GM12878 (cell line): ENCODE measurements around the gene VPS26A. TPM values are rescaled to one million over a fixed set of nuclear protein-coding genes. Genes with fewer than 3 reads are reported as not detected.

Experiments used
- ATAC-seq: fragments of 200-7000 bp; cut with Tn5 transposase; 3 replicates; pipeline ENCODE4 v1.9.1; 2020; ENCODE audit warnings: mild to moderate bottlenecking, moderate library complexity
- BruUV-seq: library from RNA; stranded (reverse); fragments of 400-500 nt; replicated peaks from 2 replicates; lab custom pipeline; 2021; lab: Mats Ljungman, UMichigan
- CTCF ChIA-PET: fragments of 300-600 bp; sonication (Branson Sonifier 250); formaldehyde crosslinking; extraction: SDS; loops from one replicate; lab custom pipeline; 2021; ENCODE audit warnings: inconsistent platforms; lab: Yijun Ruan, JAX
- POLR2A ChIA-PET: fragments of 350-600 bp; formaldehyde crosslinking; extraction: SDS; loops from one replicate; lab custom pipeline; 2021; ENCODE audit warnings: inconsistent platforms; lab: Charles Lee
- RAD21 ChIA-PET: fragments of 300-600 bp; sonication (Branson Sonifier 250); formaldehyde crosslinking; loops from one replicate; lab custom pipeline; 2023; ENCODE audit warnings: antibody characterized with exemption; ENCODE audit not compliant: unreplicated experiment; lab: Charles Lee
- SMC1A ChIA-PET: fragments of 300-600 bp; sonication (Branson Sonifier 250); formaldehyde crosslinking; loops from one replicate; lab custom pipeline; 2023; ENCODE audit not compliant: unreplicated experiment, uncharacterized antibody; lab: Charles Lee
- DNase-seq: peaks from one replicate; pipeline ENCODE4 v3.0.0-alpha.2; 2011; ENCODE audit warnings: low read depth, low spot score
- FAIRE-seq: peaks from 3 replicates; lab custom pipeline; 2011; peaks lifted over from hg19 to GRCh38; lab: Jason Lieb, UNC
- H2AFZ ChIP-seq: 2 replicates; pipeline ENCODE4 v1.6.0; 2011; ENCODE audit warnings: low read depth, low read length, control low read depth; ENCODE audit not compliant: control insufficient read depth
- H3K27ac ChIP-seq: 2 replicates; pipeline ENCODE4 v1.5.1; 2011; ENCODE audit warnings: control low read depth; ENCODE audit not compliant: control insufficient read depth, insufficient read depth
- H3K27me3 ChIP-seq, 2 experiments: replicated peaks in 1 of 2; 2 replicates each; pipeline versions ENCODE4 v1.6.0 to v1.6.1; 2011; ENCODE audit warnings: low read length in 1 of 2; ENCODE audit not compliant: control insufficient read depth in 2 of 2, insufficient read depth in 2 of 2
- H3K36me3 ChIP-seq, 2 experiments: 2 replicates each; pipeline ENCODE4 v1.5.1; 2011; ENCODE audit warnings: low read length in 1 of 2; ENCODE audit not compliant: control insufficient read depth in 2 of 2, insufficient read depth in 2 of 2
- H3K4me1 ChIP-seq: 2 replicates; pipeline ENCODE4 v1.6.1; 2011; ENCODE audit warnings: mild to moderate bottlenecking, low read length, moderate library complexity, mixed read lengths; ENCODE audit not compliant: control insufficient read depth, insufficient read depth
- H3K4me2 ChIP-seq: 2 replicates; pipeline ENCODE4 v1.6.0; 2011; ENCODE audit warnings: control low read depth; ENCODE audit not compliant: control insufficient read depth, insufficient read depth
- H3K4me3 ChIP-seq: fragments of 200-600 bp; sonication (generic); 2 replicates; pipeline ENCODE4 v1.5.1; 2016
- H3K79me2 ChIP-seq: 2 replicates; pipeline ENCODE4 v1.6.0; 2011; ENCODE audit warnings: low read length; ENCODE audit not compliant: control insufficient read depth, insufficient read depth
- H3K9ac ChIP-seq: 2 replicates; pipeline ENCODE4 v1.8.0; 2011; ENCODE audit warnings: low read length, control low read depth, mixed read lengths; ENCODE audit not compliant: control insufficient read depth, insufficient read depth
- H3K9me3 ChIP-seq: replicated peaks from 3 replicates; pipeline ENCODE4 v1.5.1; 2011; ENCODE audit warnings: mild to moderate bottlenecking, low read length; ENCODE audit not compliant: control insufficient read depth, insufficient read depth
- H4K20me1 ChIP-seq: 2 replicates; pipeline ENCODE4 v1.6.0; 2011; ENCODE audit not compliant: control insufficient read depth, insufficient read depth
- MYB ChIP-seq: fragments of 150-350 bp; IDR thresholded peaks from 2 replicates; pipeline ENCODE4 v1.6.1; 2014; ENCODE audit warnings: mild to moderate bottlenecking, low read depth, low read length, borderline replicate concordance
- NRF1 ChIP-seq: conservative IDR thresholded peaks from 2 replicates; pipeline ENCODE4 v1.6.1; 2011; ENCODE audit warnings: mild to moderate bottlenecking, low read depth, low read length, improper control_type of control experiment
- PAX8 ChIP-seq: fragments of 450-650 bp; IDR thresholded peaks from 2 replicates; pipeline ENCODE4 v1.6.1; 2017; ENCODE audit warnings: mild to moderate bottlenecking, moderate library complexity
- RELA ChIP-seq: fragments of 450-650 bp; IDR thresholded peaks from 2 replicates; pipeline ENCODE4 v1.8.0; 2014; ENCODE audit warnings: borderline replicate concordance; ENCODE audit not compliant: partially characterized antibody
- RUNX3 ChIP-seq: IDR thresholded peaks from 2 replicates; pipeline ENCODE4 v1.6.1; 2012; ENCODE audit warnings: low read length, inconsistent platforms
- SRF ChIP-seq, 2 experiments: IDR thresholded peaks; 2 replicates each; pipeline ENCODE4 v1.6.1; 2011; ENCODE audit warnings: low read depth in 2 of 2, low read length in 2 of 2, mild to moderate bottlenecking in 1 of 2, moderate library complexity in 1 of 2
- SUPT20H ChIP-seq: IDR thresholded peaks from 2 replicates; pipeline ENCODE4 v1.6.1; 2011; ENCODE audit warnings: low read depth, mild to moderate bottlenecking, low read length, moderate library complexity, borderline replicate concordance; ENCODE audit not compliant: control insufficient read depth
- WGBS: methylation state at CpG from one replicate; pipeline ENCODE4 v1.1.6; 2016; ENCODE audit warnings: low lambda C conversion rate; ENCODE audit not compliant: insufficient replicate concordance, insufficient coverage; ENCODE audit errors: missing lambda C conversion rate; 5-methylcytosine and 5-hydroxymethylcytosine counted together
- in situ Hi-C: fragments of 300-500 bp; cut with MboI; formaldehyde crosslinking; loops from 9 replicates; pipeline ENCODE4 v1.14.3; 2018; ENCODE audit warnings: mixed read lengths
- intact Hi-C: fragments of 100-400 bp; cut with micrococcal nuclease; formaldehyde crosslinking; loops from one replicate; pipeline ENCODE4 v1.14.2; 2022; ENCODE audit not compliant: unreplicated experiment
- polyA plus RNA-seq, 11 experiments: library from polyadenylated mRNA; depleted of rRNA in 4 of 11; unstranded in 6 of 11; stranded (reverse) in 5 of 11; fragments of >200 nt; fragmentation: Nextera tagmentation in 4 of 11; fragmentation: Illumina TruSeq in 1 of 11; extraction: Ambion mirVana in 4 of 11; extraction: Trizol in 1 of 11; gene quantifications; 1 replicate in 1 of 11; 2 replicates in 10 of 11; pipeline versions ENCODE4 v1.2.1 to v1.2.3, GENCODE V29; 2011 to 2016; ENCODE audit warnings: inconsistent platforms in 2 of 11, missing spikeins in 2 of 11, low read depth in 1 of 11
- total RNA-seq, 4 experiments: library from RNA; depleted of rRNA in 3 of 4; stranded (reverse); fragments of >200 nt in 3 of 4; fragmentation: Illumina TruSeq in 1 of 4; extraction: Trizol in 1 of 4; gene quantifications; 2 replicates each; pipeline versions ENCODE4 v1.2.1 to v1.2.3, GENCODE V29; 2013 to 2021
- TF ChIP-seq, protein P1 (sequence below): fragments of 450-650 bp; formaldehyde crosslinking; IDR thresholded peaks from 2 replicates; pipeline ENCODE4 v1.4.0; 2020; ENCODE audit warnings: mild to moderate bottlenecking, moderate library complexity
- TF ChIP-seq, protein P2 (sequence below): fragments of 450-650 bp; IDR thresholded peaks from 2 replicates; pipeline ENCODE4 v1.6.1; 2017; ENCODE audit warnings: mild to moderate bottlenecking, moderate library complexity

Gene VPS26A
- total and polyA plus RNA-seq, 10 of the 15 experiments (the other 5 are each of a cell fraction or from before 2014, with no cell fraction given): 16.8 to 72.3 (median 26.8) TPM

- whole genome bisulfite sequencing: 100% methylated on average over 6 of the region's 6 CpGs
- no peak overlapping the region for H3K4me2 ChIP-seq
- ChIA-PET SMC1A (interaction anchor here (0.9 kb wide), 1 partner anchor 10 kb away, joined by 3 read pairs; no protein-coding TSS in a partner anchor), CTCF (no interaction called here), POLR2A (interaction anchor here (0.6 kb wide), 1 partner anchor 132 kb away, joined by 4 read pairs; no protein-coding TSS in a partner anchor), RAD21 (no interaction called here)
- no peaks in the 10 kb centered on the region for H4K20me1 ChIP-seq
- H3K9ac ChIP-seq: no peak overlapping the region
- no peak overlapping the region for H2AFZ ChIP-seq
- H3K4me1 ChIP-seq: no peaks in the 10 kb centered on the region
- H3K79me2 ChIP-seq: peaks cover 3% of the 10 kb centered on the region
- no peak for ATAC-seq
- no peak for TF ChIP-seq RUNX3
- H3K36me3 ChIP-seq: peaks cover 0 to 2% of the 10 kb centered on the region in 2 experiments; a peak in 1 of 4 replicates
- FAIRE-seq: no peak
- no peaks in the 10 kb centered on the region for H3K9me3 ChIP-seq
- no peak for DNase-seq
- intact Hi-C loops: no loop called here
- no peak overlapping the region for H3K4me3 ChIP-seq
- in situ Hi-C loops: no loop called here
- no peak overlapping the region for H3K27ac ChIP-seq
- no TSS peak for BruUV-seq
- no peaks in the 10 kb centered on the region for H3K27me3 ChIP-seq
Measured at GRCh38 chr10:69153227-69153626, 29.2 kb downstream of the VPS26A start.

GRCh38 chr10:69160809-69161241, 36.8 kb downstream of the VPS26A start:
- Histone ChIP-seq H3K36me3 (peaks cover 1 to 12% of the 10 kb centered on the region in 2 experiments; a peak in 1 of 4 replicates), H3K9me3 (no peaks in the 10 kb centered on the region), H3K27me3 (no peaks in the 10 kb centered on the region), H3K9ac (no peak overlapping the region), H3K27ac (no peak overlapping the region), H2AFZ (no peak overlapping the region), H3K4me1 (no peaks in the 10 kb centered on the region), H3K4me3 (no peak overlapping the region), H4K20me1 (no peaks in the 10 kb centered on the region), H3K79me2 (no peaks in the 10 kb centered on the region), H3K4me2 (no peak overlapping the region)
- RAD21 ChIA-PET: no interaction called here
- ATAC-seq (no peak), DNase-seq (no peak), FAIRE-seq (no peak)
- no TSS peak for BruUV-seq
- SMC1A ChIA-PET: no interaction called here
- in situ Hi-C loops: no loop called here
- CTCF ChIA-PET: interaction anchor here (0.8 kb wide), 1 partner anchor 156 kb away, joined by 3 read pairs; no protein-coding TSS in a partner anchor
- WGBS: 95% methylated on average over 2 of the region's 2 CpGs
- intact Hi-C loops: no loop called here
- POLR2A ChIA-PET: no interaction called here
- TF ChIP-seq NRF1 (no peak), MYB (no peak), PAX8 (no peak), SRF (IDR thresholded peaks at IDR 0.05; ENCODE audit: low read depth in 2 of 2, low read length in 2 of 2) (no peak), RELA (no peak), SUPT20H (no peak)
- TF ChIP-seq, protein P1, sequence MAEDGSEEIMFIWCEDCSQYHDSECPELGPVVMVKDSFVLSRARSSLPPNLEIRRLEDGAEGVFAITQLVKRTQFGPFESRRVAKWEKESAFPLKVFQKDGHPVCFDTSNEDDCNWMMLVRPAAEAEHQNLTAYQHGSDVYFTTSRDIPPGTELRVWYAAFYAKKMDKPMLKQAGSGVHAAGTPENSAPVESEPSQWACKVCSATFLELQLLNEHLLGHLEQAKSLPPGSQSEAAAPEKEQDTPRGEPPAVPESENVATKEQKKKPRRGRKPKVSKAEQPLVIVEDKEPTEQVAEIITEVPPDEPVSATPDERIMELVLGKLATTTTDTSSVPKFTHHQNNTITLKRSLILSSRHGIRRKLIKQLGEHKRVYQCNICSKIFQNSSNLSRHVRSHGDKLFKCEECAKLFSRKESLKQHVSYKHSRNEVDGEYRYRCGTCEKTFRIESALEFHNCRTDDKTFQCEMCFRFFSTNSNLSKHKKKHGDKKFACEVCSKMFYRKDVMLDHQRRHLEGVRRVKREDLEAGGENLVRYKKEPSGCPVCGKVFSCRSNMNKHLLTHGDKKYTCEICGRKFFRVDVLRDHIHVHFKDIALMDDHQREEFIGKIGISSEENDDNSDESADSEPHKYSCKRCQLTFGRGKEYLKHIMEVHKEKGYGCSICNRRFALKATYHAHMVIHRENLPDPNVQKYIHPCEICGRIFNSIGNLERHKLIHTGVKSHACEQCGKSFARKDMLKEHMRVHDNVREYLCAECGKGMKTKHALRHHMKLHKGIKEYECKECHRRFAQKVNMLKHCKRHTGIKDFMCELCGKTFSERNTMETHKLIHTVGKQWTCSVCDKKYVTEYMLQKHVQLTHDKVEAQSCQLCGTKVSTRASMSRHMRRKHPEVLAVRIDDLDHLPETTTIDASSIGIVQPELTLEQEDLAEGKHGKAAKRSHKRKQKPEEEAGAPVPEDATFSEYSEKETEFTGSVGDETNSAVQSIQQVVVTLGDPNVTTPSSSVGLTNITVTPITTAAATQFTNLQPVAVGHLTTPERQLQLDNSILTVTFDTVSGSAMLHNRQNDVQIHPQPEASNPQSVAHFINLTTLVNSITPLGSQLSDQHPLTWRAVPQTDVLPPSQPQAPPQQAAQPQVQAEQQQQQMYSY: no peak
- TF ChIP-seq, protein P2, sequence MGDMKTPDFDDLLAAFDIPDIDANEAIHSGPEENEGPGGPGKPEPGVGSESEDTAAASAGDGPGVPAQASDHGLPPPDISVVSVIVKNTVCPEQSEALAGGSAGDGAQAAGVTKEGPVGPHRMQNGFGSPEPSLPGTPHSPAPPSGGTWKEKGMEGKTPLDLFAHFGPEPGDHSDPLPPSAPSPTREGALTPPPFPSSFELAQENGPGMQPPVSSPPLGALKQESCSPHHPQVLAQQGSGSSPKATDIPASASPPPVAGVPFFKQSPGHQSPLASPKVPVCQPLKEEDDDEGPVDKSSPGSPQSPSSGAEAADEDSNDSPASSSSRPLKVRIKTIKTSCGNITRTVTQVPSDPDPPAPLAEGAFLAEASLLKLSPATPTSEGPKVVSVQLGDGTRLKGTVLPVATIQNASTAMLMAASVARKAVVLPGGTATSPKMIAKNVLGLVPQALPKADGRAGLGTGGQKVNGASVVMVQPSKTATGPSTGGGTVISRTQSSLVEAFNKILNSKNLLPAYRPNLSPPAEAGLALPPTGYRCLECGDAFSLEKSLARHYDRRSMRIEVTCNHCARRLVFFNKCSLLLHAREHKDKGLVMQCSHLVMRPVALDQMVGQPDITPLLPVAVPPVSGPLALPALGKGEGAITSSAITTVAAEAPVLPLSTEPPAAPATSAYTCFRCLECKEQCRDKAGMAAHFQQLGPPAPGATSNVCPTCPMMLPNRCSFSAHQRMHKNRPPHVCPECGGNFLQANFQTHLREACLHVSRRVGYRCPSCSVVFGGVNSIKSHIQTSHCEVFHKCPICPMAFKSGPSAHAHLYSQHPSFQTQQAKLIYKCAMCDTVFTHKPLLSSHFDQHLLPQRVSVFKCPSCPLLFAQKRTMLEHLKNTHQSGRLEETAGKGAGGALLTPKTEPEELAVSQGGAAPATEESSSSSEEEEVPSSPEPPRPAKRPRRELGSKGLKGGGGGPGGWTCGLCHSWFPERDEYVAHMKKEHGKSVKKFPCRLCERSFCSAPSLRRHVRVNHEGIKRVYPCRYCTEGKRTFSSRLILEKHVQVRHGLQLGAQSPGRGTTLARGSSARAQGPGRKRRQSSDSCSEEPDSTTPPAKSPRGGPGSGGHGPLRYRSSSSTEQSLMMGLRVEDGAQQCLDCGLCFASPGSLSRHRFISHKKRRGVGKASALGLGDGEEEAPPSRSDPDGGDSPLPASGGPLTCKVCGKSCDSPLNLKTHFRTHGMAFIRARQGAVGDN: no peak
